A549 (cell line): ENCODE results near the gene TGM4.

Source experiments
- JUNB ChIP-seq: fragments of >200 bp; sonication (Bioruptor Twin); formaldehyde crosslinking; IDR thresholded peaks from 2 replicates; pipeline ENCODE4 v1.6.1; 2016
- POLR2A ChIP-seq: IDR thresholded peaks from 2 replicates; pipeline ENCODE4 v1.6.1; 2012; ENCODE audit warnings: mild to moderate bottlenecking, low read length
- RAD21 ChIP-seq, 2 experiments: fragments of >200 bp in 1 of 2; sonication (Bioruptor Twin) in 1 of 2; formaldehyde crosslinking in 1 of 2; IDR thresholded peaks in 1 of 2; conservative IDR thresholded peaks in 1 of 2; 2 replicates in 1 of 2; 3 replicates in 1 of 2; pipeline ENCODE4 v1.6.1; 2012 to 2018; ENCODE audit warnings: inconsistent platforms in 1 of 2
- RFX5 ChIP-seq: fragments of 450-650 bp; IDR thresholded peaks from 2 replicates; pipeline ENCODE4 v1.7.1; 2014; ENCODE audit warnings: antibody characterized with exemption, mild to moderate bottlenecking, moderate library complexity
- ZFP36 ChIP-seq: fragments of 450-650 bp; IDR thresholded peaks from 2 replicates; pipeline ENCODE4 v1.6.1; 2014; ENCODE audit warnings: borderline replicate concordance; ENCODE audit not compliant: partially characterized antibody
- TF ChIP-seq, protein P1 (sequence below): fragments of >200 bp; sonication (Bioruptor Twin); formaldehyde crosslinking; IDR thresholded peaks from 3 replicates; pipeline ENCODE4 v1.5.1; 2016
- TF ChIP-seq, protein P2 (sequence below): fragments of 200-600 bp; sonication (generic); IDR thresholded peaks from 2 replicates; pipeline ENCODE4 v1.6.1; 2016; ENCODE audit warnings: antibody characterized with exemption, mild to moderate bottlenecking, moderate library complexity

DNA sequence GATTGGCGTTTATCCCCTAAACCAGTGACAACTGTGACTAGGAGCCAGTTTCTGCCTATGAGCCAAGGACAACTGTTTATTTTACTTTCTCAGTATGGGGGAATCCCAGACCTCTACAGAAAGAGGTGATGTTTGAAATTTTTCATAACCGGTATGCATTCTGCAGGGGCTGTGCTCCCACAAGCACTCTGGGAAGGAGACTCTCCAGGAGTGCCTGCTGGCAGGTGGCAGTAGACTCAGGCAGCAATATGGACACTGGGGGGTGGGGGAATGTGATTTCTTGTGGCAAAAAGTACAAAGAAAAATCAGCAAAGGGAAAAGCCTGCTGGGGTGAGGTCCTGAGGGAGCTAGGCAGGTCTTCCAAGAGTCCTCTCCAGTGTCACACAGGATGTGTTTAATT, 5.9 kb downstream of the TGM4 start:
- TF ChIP-seq ZFP36 (no peak), JUNB (no peak), RAD21 (conservative IDR thresholded peaks at IDR 0.05 in 1 of 2, IDR thresholded peaks at IDR 0.05 in 1 of 2) (no peak), RFX5 (no peak), POLR2A (no peak)
- TF ChIP-seq, protein P1, sequence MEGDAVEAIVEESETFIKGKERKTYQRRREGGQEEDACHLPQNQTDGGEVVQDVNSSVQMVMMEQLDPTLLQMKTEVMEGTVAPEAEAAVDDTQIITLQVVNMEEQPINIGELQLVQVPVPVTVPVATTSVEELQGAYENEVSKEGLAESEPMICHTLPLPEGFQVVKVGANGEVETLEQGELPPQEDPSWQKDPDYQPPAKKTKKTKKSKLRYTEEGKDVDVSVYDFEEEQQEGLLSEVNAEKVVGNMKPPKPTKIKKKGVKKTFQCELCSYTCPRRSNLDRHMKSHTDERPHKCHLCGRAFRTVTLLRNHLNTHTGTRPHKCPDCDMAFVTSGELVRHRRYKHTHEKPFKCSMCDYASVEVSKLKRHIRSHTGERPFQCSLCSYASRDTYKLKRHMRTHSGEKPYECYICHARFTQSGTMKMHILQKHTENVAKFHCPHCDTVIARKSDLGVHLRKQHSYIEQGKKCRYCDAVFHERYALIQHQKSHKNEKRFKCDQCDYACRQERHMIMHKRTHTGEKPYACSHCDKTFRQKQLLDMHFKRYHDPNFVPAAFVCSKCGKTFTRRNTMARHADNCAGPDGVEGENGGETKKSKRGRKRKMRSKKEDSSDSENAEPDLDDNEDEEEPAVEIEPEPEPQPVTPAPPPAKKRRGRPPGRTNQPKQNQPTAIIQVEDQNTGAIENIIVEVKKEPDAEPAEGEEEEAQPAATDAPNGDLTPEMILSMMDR, result no peak
- TF ChIP-seq, protein P2, sequence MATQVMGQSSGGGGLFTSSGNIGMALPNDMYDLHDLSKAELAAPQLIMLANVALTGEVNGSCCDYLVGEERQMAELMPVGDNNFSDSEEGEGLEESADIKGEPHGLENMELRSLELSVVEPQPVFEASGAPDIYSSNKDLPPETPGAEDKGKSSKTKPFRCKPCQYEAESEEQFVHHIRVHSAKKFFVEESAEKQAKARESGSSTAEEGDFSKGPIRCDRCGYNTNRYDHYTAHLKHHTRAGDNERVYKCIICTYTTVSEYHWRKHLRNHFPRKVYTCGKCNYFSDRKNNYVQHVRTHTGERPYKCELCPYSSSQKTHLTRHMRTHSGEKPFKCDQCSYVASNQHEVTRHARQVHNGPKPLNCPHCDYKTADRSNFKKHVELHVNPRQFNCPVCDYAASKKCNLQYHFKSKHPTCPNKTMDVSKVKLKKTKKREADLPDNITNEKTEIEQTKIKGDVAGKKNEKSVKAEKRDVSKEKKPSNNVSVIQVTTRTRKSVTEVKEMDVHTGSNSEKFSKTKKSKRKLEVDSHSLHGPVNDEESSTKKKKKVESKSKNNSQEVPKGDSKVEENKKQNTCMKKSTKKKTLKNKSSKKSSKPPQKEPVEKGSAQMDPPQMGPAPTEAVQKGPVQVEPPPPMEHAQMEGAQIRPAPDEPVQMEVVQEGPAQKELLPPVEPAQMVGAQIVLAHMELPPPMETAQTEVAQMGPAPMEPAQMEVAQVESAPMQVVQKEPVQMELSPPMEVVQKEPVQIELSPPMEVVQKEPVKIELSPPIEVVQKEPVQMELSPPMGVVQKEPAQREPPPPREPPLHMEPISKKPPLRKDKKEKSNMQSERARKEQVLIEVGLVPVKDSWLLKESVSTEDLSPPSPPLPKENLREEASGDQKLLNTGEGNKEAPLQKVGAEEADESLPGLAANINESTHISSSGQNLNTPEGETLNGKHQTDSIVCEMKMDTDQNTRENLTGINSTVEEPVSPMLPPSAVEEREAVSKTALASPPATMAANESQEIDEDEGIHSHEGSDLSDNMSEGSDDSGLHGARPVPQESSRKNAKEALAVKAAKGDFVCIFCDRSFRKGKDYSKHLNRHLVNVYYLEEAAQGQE, result no peak
